GM13977 (cell line): Measurements from ENCODE around the gene ANXA1.

ENCODE experiments used
- DNase-seq: peaks from one replicate; pipeline ENCODE4 v3.0.0; 2012; ENCODE audit warnings: low spot score
- CTCF ChIP-seq: IDR thresholded peaks from 2 replicates; pipeline ENCODE4 v1.5.1; 2012; ENCODE audit warnings: mild to moderate bottlenecking, control low read depth; ENCODE audit not compliant: insufficient read depth; ENCODE audit errors: extremely low read depth, missing control alignments
- in situ Hi-C: fragments of 300-500 bp; cut with MboI; formaldehyde crosslinking; loops from one replicate; pipeline ENCODE4 v1.12.0; 2022; ENCODE audit warnings: low sequenced_read_pairs, low pct_unique_long_range_greater_than_20kb, mixed read lengths, inconsistent platforms; ENCODE audit not compliant: unreplicated experiment

The ANXA1 gene

GRCh38 chr9:73137286-73137899 is 14.3 kb upstream of the ANXA1 start:
- in situ Hi-C loops = no loop called here
- no peak for DNase-seq
- TF ChIP-seq CTCF = no peak

GRCh38 chr9:73137914-73138313 is 13.8 kb upstream of the ANXA1 start:
- in situ Hi-C loops = no loop called here
- DNase-seq = no peak
- TF ChIP-seq CTCF = no peak

DNA sequence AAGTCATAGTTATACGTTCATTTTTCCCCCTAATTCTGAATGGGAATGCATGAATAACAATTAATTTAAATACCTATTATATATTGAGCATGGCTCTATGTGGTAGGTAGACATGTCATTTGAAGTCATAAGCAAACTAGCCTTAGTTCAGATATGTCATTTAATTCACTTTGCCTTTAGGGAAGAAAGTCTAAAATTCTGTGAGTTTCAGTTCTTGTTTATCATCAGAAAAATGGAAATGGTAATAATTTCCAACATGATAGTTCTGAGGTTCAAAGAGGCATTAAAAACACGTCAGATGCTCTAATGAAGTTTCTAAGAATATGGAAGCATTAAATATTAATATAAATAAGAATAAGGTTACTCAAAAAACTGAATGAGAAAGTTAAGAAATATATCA is 13.1 kb upstream of the ANXA1 start:
- DNase-seq = no peak
- TF ChIP-seq CTCF = no peak
- in situ Hi-C loops = no loop called here

GRCh38 chr9:73141282-73141681 is 10.4 kb upstream of the ANXA1 start:
- TF ChIP-seq CTCF = no peak
- in situ Hi-C loops = no loop called here
- DNase-seq = no peak

DNA sequence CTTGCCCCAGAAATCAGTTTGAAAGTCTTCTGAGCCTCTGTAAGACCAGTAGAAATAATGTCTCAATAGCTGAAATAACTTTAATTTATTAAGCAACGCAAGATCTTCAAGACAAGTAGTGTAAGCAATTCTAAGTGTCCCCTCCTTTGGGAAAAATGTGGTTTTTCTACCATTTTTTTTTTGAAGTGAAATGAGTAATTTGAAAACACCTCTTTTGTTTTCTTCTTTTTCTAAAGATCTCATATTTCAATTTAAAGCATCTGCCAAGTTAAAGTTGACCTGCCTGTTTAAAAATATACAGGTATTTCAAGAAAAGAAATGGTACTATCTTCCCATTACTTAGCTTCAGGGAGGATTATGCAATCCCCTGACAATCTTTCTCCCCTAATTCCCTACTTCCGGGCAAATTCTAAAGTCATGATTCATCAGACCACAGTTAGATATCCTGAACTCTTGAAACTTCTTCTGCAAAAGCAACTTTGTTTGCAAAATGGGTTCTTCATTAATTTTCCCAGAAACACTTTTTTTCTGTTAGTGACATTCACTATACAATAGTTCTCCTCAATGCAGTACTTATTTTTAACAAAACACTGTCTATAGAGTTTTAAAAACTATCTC is 7.8 kb upstream of the ANXA1 start:
- no peak for TF ChIP-seq CTCF
- DNase-seq = no peak
- in situ Hi-C loops = no loop called here

DNA sequence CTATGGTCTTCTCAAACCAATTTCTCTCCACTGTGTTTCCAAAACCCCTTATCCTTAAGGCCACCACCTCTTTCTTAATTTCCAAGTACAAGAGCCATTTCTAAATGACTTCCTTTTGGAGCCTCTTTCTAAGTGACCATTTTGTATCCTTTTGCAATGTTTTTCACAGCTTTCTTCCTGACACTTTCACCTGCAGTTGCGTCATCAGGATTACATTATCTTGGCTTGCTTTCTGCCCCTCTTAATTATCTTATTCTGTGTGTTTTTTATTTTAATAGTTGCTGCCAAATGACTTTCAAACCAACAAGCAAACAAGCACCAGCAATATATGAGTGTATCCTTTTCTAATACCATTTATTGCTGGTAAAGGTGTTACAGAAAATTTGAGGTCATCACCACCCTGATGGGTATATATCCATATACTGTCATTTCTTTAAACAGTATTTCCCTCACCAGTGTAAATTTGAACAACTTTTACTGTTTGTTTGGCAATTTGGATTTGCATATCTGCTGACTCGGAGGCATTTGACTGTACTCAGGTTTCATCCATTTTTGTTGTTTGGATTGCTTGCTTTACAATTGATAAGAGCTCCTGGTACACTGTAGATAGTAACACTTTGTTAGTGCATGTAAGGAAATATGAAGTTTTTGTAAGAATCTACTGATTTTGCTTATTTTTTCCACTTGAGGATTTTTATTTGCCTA is 5.4 kb upstream of the ANXA1 start:
- in situ Hi-C loops = no loop called here
- no peak for TF ChIP-seq CTCF
- DNase-seq = no peak
